G401 (cell line): Measurements from ENCODE around the gene LILRA5. TPM values are rescaled to one million over a fixed set of nuclear protein-coding genes. Genes with fewer than 3 reads are reported as not detected.
"Not testable (repeated sequence)": the region's sequence is repeated elsewhere in the genome, so short reads cannot be mapped to it uniquely, and the experiment has no call there.

Source experiments
- DNase-seq: peaks from one replicate; pipeline ENCODE4 v3.0.0-alpha.2; 2015; ENCODE audit warnings: low spot score
- in situ Hi-C: cut with HindIII; loops from 2 replicates; pipeline ENCODE4 v1.10.0; 2016; ENCODE audit warnings: low sequenced_read_pairs, mixed read lengths
- total RNA-seq: library from RNA; depleted of rRNA; stranded (reverse); fragments of >200 nt; shearing (Covaris generic); gene quantifications from 2 replicates; pipeline ENCODE4 v1.2.3, GENCODE V29; 2014

The LILRA5 gene
- total RNA-seq, 1 experiment from 2014 or later = not detected

- DNase-seq = no peak
- in situ Hi-C loops = no loop called here
These were observed 23.3 kb upstream of the LILRA5 start for GRCh38 chr19:54335979-54336892.

- in situ Hi-C loops = no loop called here
- no peak for DNase-seq
These were observed 22.2 kb upstream of the LILRA5 start for GRCh38 chr19:54335164-54335563.

- DNase-seq = no peak
- in situ Hi-C loops = no loop called here
These were observed 20.8 kb upstream of the LILRA5 start for GRCh38 chr19:54333586-54334298.

GRCh38 chr19:54332149-54332548 lies 19.2 kb upstream of the LILRA5 start:
- in situ Hi-C loops = no loop called here
- DNase-seq = no peak

DNA sequence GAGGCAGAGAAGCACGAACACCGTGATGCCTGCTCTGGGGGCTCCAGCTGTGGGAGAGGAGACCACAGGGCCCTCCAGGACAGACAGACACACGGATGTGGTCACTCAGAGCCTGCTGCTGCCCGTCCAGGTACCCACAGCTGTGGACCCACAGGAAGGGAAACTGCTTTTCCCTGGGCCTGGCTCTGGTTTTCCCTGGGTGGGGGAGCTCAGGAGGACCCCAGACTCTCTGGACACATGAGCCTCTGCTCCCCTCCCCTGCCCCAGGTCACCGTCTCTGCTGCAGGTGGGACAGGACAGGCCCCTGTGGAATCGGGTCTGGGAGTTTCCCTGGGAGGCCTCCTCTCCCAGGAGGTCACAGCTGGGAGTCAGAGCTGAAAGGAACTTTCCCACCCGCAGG lies 18.7 kb upstream of the LILRA5 start:
- DNase-seq = no peak
- in situ Hi-C loops = no loop called here

- in situ Hi-C loops = no loop called here
These were observed 16.7 kb upstream of the LILRA5 start for GRCh38 chr19:54329476-54330165.

DNA sequence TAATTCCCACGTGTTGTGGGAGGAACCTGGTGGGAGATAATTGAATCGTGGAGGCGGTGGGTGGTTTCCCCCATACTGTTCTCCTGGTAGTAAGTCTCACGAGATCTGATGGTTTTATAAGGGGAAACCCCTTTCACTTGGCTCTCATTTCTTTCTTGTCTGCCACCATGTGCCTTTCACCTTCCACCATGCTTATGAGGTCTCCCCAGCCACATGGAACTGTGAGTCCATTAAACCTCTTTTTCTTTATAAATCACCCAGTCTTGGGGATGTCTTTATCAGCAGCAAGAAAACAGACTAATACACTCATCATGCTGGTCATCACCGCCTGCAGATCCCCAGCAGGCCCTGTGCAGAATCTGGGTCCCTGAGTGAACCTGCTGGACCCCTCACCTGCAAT lies 15.8 kb upstream of the LILRA5 start:
- in situ Hi-C loops, DNase-seq: not testable (repeated sequence)

More at GRCh38 chr19:54329476-54330165, 16.7 kb upstream of the LILRA5 start:
- DNase-seq = no peak

- no peak for DNase-seq
- in situ Hi-C loops = no loop called here
These were observed 12.7 kb upstream of the LILRA5 start for GRCh38 chr19:54325631-54326030.

DNA sequence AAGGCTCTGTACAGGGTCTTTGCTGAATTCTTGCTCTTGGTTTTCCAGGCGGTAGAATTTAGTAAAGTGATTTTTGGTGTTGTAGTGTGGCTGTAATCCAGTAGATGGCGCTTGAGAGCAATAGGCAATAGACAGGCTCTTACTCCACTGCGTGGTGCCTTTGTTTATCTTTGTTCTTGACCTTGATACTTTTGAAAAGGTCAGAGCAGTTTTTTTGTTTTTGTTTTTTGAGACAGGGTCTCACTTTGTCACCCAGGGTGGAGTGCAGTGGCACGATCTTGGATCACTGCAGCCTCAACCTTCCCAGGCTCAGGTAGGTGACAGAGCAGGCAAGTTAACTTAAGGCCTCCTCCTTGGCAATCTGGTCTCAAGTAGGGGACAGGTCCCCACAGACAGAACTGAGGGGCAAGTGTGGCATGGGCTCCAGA lies 12.2 kb upstream of the LILRA5 start:
- DNase-seq = peak; percentile 27
- in situ Hi-C loops = no loop called here

DNA sequence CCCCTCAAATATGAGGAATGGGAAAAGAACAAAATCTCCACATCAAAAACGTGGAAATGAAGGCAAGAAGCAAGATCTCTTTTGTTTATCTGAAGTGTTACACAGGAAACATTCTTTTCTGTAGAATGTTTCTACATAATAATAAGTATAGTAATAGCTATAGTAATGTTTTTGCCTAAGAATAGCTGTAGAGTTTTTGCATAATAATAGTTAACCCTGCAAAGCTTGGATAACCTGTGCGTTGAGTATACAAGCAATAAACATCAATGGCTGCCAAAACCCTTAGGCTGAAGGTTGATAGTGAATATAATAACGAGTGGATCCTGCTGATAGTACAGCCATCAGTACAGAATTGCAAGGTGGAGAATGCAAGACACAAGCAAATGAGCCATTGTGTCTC lies 11.1 kb upstream of the LILRA5 start:
- no peak for DNase-seq
- in situ Hi-C loops = no loop called here

DNA sequence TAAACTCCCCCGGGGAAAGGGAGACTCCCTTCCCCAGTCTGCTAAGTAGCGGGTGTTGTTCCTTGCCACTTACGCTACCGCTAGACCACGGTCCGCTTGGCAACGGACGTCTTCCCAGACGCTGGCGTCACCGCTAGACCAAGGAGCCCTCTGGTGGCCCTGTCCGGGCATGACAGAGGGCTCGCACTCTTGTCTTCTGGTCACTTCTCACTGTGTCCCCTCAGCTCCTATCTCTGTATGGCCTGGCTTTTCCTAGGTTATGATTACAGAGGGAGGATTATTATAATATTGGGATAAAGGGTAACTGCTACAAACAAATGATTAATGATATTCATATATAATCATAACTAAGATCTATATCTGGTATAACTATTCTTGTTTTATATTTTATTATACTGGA lies 10.0 kb upstream of the LILRA5 start:
- DNase-seq, in situ Hi-C loops: not testable (repeated sequence)

GRCh38 chr19:54322295-54322694 lies 9.3 kb upstream of the LILRA5 start:
- in situ Hi-C loops = not testable (repeated sequence)

GRCh38 chr19:54319892-54320670 lies 7.1 kb upstream of the LILRA5 start:
- no peak for DNase-seq
- in situ Hi-C loops = no loop called here

More at GRCh38 chr19:54322295-54322694, 9.3 kb upstream of the LILRA5 start:
- DNase-seq = not testable (repeated sequence)

- DNase-seq = no peak
- in situ Hi-C loops = no loop called here
These were observed 6.1 kb upstream of the LILRA5 start for GRCh38 chr19:54319049-54319448.

DNA sequence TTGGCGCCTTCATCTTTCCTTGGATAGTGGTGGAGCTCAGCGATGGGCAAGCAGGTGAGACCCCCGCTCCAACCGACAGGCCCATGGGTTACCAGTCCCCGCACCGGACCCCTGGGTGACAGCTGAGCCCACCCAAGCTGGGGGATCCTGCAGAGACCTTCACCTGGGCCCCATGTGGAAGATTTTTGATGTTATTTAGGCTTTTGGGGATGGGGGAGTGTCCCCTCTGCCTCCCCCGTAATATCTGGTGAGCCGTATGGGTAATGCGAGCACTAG lies 4.9 kb upstream of the LILRA5 start:
- in situ Hi-C loops = no loop called here
- DNase-seq = no peak

- in situ Hi-C loops = no loop called here
- DNase-seq = no peak
These were observed 4.4 kb upstream of the LILRA5 start for GRCh38 chr19:54317108-54317964.

DNA sequence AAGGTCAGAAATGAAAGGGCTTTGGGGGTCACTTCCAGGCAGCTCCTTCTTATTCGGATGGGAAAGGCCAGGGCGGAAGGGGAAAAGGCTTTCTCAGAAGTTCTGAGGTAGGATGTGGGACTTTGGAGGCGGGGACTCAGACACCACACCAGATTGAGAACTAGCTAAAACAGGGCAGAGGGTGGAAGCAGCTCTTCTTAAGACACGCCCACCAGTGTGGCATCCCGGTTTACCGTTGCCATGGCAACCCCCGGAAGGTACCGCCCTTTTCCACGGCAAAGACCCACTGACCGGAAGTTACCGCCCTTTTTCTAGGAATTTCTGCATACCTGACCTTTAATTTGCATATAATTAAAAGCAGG lies 3.8 kb upstream of the LILRA5 start:
- in situ Hi-C loops = no loop called here
- DNase-seq = no peak

DNA sequence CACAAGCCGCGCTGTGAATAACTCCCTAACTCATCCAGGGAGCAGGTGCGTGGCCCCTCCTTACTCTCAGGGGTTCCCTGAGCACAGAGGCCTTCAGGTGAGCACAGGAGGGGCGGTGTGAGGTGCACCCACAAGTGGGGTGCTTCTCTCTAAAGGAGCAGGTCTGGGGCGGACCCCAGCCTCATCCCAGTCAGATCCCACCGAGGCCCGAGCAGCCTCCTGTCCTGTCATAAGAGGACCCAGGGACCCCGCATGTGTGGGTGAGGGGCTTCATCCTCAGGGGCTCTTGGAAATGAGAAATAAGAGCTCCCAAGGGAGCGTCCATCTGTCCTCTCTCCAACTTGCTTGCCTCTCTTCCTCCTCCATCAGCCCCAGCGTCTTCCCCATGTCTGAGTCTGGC lies 3.0 kb upstream of the LILRA5 start:
- in situ Hi-C loops = no loop called here

More for the DNA sequence above, 3.0 kb upstream of the LILRA5 start:
- DNase-seq = no peak
